ENCODE data around the gene EARS2.

GRCh38 chr16:23534868-23535860, 22.0 kb downstream of the EARS2 start:
- TF ChIP-seq CTCF (IDR thresholded peaks at IDR 0.05; ENCODE audit: insufficient read depth, low read length, poor library complexity, severe bottlenecking), result no peak
- TF ChIP-seq EZH2phosphoT487 (conservative IDR thresholded peaks at IDR 0.05; ENCODE audit: low read length), result no peak
